GM23338 (cell line): ENCODE data around the gene FCN1. TPM values are rescaled to one million over a fixed set of nuclear protein-coding genes. Genes with fewer than 3 reads are reported as not detected.

Experiments
- ATAC-seq: fragments of 200-7000 bp; cut with Tn5 transposase; 3 replicates; pipeline ENCODE4 v1.9.1; 2020
- DNase-seq: peaks from one replicate; pipeline ENCODE4 v3.0.0-alpha.2; 2015; ENCODE audit warnings: low spot score
- H2AFZ ChIP-seq: fragments of 200-600 bp; sonication (generic); 2 replicates; pipeline ENCODE4 v1.8.0; 2016; ENCODE audit warnings: antibody characterized with exemption, mild to moderate bottlenecking, moderate library complexity
- H3F3A ChIP-seq: fragments of 200-600 bp; sonication (generic); replicated peaks from 2 replicates; pipeline ENCODE4 v1.8.0; 2017; ENCODE audit warnings: antibody characterized with exemption, mixed run types, low read depth
- H3K27ac ChIP-seq: fragments of 200-600 bp; sonication (generic); 2 replicates; pipeline ENCODE4 v1.6.1; 2016; ENCODE audit warnings: low read depth
- H3K27me3 ChIP-seq: fragments of 200-600 bp; sonication (generic); 2 replicates; pipeline ENCODE4 v1.8.0; 2016; ENCODE audit warnings: mild to moderate bottlenecking, mixed run types, moderate library complexity; ENCODE audit not compliant: insufficient read depth
- H3K36me3 ChIP-seq: fragments of 200-600 bp; sonication (generic); 2 replicates; pipeline ENCODE4 v1.8.0; 2016; ENCODE audit warnings: mild to moderate bottlenecking; ENCODE audit not compliant: insufficient read depth
- H3K4me1 ChIP-seq: fragments of 200-600 bp; sonication (generic); 2 replicates; pipeline ENCODE4 v1.8.0; 2016; ENCODE audit warnings: mild to moderate bottlenecking, moderate library complexity; ENCODE audit not compliant: insufficient read depth
- H3K4me2 ChIP-seq: fragments of 200-600 bp; sonication (generic); 2 replicates; pipeline ENCODE4 v1.7.1; 2017; ENCODE audit warnings: mixed run types
- H3K4me3 ChIP-seq: fragments of 200-600 bp; sonication (generic); 2 replicates; pipeline ENCODE4 v1.6.1; 2016; ENCODE audit warnings: mixed run types
- H3K79me2 ChIP-seq: fragments of 200-600 bp; sonication (generic); replicated peaks from 2 replicates; pipeline ENCODE4 v1.8.0; 2017; ENCODE audit warnings: mild to moderate bottlenecking; ENCODE audit not compliant: insufficient read depth
- H3K9me2 ChIP-seq: fragments of 200-600 bp; sonication (generic); 2 replicates; pipeline ENCODE4 v1.8.0; 2017; ENCODE audit not compliant: insufficient read depth
- H4K20me1 ChIP-seq: fragments of 200-600 bp; sonication (generic); replicated peaks from 2 replicates; pipeline ENCODE4 v1.8.0; 2017; ENCODE audit warnings: mild to moderate bottlenecking; ENCODE audit not compliant: insufficient read depth
- H3K27ac Mint-ChIP-seq: 2 replicates; pipeline ENCODE4 v1.8.0; 2020; ENCODE audit warnings: inconsistent platforms, mild to moderate bottlenecking, moderate library complexity, mixed read lengths
- H3K27me3 Mint-ChIP-seq: 3 replicates; pipeline ENCODE4 v1.8.0; 2022; ENCODE audit warnings: low read depth, mild to moderate bottlenecking, moderate library complexity, mixed read lengths, inconsistent platforms; ENCODE audit not compliant: insufficient read depth, poor library complexity
- H3K36me3 Mint-ChIP-seq: 3 replicates; pipeline ENCODE4 v1.8.0; 2021; ENCODE audit warnings: low read depth, mild to moderate bottlenecking, inconsistent platforms, moderate library complexity, mixed read lengths
- H3K4me1 Mint-ChIP-seq: 3 replicates; pipeline ENCODE4 v1.8.0; 2020; ENCODE audit warnings: mild to moderate bottlenecking, inconsistent platforms, mixed read lengths
- H3K4me3 Mint-ChIP-seq: 3 replicates; pipeline ENCODE4 v1.8.0; 2021; ENCODE audit warnings: moderate library complexity, mild to moderate bottlenecking, inconsistent platforms, mixed read lengths
- H3K9me3 Mint-ChIP-seq: 3 replicates; pipeline ENCODE4 v1.8.0; 2020; ENCODE audit warnings: moderate library complexity, mild to moderate bottlenecking, inconsistent platforms, mixed read lengths
- CREB1 ChIP-seq: fragments of 250-450 bp; sonication (Bioruptor Pico); IDR thresholded peaks from 2 replicates; pipeline ENCODE4 v1.5.0; 2020; ENCODE audit warnings: low read depth, mild to moderate bottlenecking, moderate library complexity
- ETS1 ChIP-seq: IDR thresholded peaks from 2 replicates; pipeline ENCODE4 v1.6.1; 2016; ENCODE audit warnings: antibody characterized with exemption
- EZH2 ChIP-seq: fragments of 200-600 bp; sonication (generic); IDR thresholded peaks from one replicate; pipeline ENCODE4 v1.8.0; 2017; ENCODE audit warnings: antibody characterized with exemption, mild to moderate bottlenecking, low read depth; ENCODE audit not compliant: unreplicated experiment
- EZH2phosphoT487 ChIP-seq: fragments of 200-600 bp; sonication (generic); IDR thresholded peaks from one replicate; pipeline ENCODE4 v1.8.1; 2018; ENCODE audit warnings: antibody characterized with exemption; ENCODE audit not compliant: unreplicated experiment
- JUNB ChIP-seq: IDR thresholded peaks from one replicate; pipeline ENCODE4 v1.6.1; 2016; ENCODE audit warnings: antibody characterized with exemption; ENCODE audit not compliant: unreplicated experiment
- NANOG ChIP-seq: IDR thresholded peaks from 2 replicates; pipeline ENCODE4 v1.6.1; 2016; ENCODE audit warnings: antibody characterized with exemption, borderline replicate concordance
- POLR2AphosphoS5 ChIP-seq: IDR thresholded peaks from 2 replicates; pipeline ENCODE4 v1.6.1; 2016; ENCODE audit warnings: antibody characterized with exemption, low read depth
- REST ChIP-seq: IDR thresholded peaks from one replicate; pipeline ENCODE4 v1.6.1; 2018; ENCODE audit warnings: antibody characterized with exemption; ENCODE audit not compliant: unreplicated experiment
- STAT1 ChIP-seq: IDR thresholded peaks from one replicate; pipeline ENCODE4 v1.6.1; 2016; ENCODE audit warnings: antibody characterized with exemption; ENCODE audit not compliant: unreplicated experiment
- ZNF114 ChIP-seq: fragments of 250-450 bp; sonication (Bioruptor Pico); IDR thresholded peaks from 2 replicates; pipeline ENCODE4 v1.5.0; 2020; ENCODE audit warnings: mild to moderate bottlenecking, moderate library complexity
- ZNF331 ChIP-seq: fragments of 250-450 bp; sonication (Bioruptor Pico); IDR thresholded peaks from 2 replicates; pipeline ENCODE4 v1.5.0; 2020; ENCODE audit warnings: low read depth, mild to moderate bottlenecking, moderate library complexity
- polyA plus RNA-seq: library from polyadenylated mRNA; unstranded; fragments of >200 nt; fragmentation: Nextera tagmentation; extraction: Ambion mirVana; gene quantifications from 2 replicates; pipeline ENCODE4 v1.2.1, GENCODE V29; 2016
- total RNA-seq: library from RNA; depleted of rRNA; stranded (reverse); fragments of >200 nt; shearing (Covaris generic); gene quantifications from 2 replicates; pipeline ENCODE4 v1.2.3, GENCODE V29; 2014

Gene FCN1
- total and polyA plus RNA-seq, 2 experiments from 2014 or later = not detected

GRCh38 chr9:134945509-134946275 lies 28.0 kb upstream of the FCN1 start:
- no peaks in the 10 kb centered on the region for H3F3A ChIP-seq
- H3K27me3 Mint-ChIP-seq = no peaks in the 10 kb centered on the region
- no peaks in the 10 kb centered on the region for H3K9me2 ChIP-seq
- no peak overlapping the region for H3K27ac Mint-ChIP-seq
- no peaks in the 10 kb centered on the region for H3K79me2 ChIP-seq
- DNase-seq = no peak
- H3K4me1 Mint-ChIP-seq = peaks cover 8% of the 10 kb centered on the region
- no peak overlapping the region for H3K27ac ChIP-seq
- H3K36me3 ChIP-seq = no peaks in the 10 kb centered on the region
- ATAC-seq = no peak
- no peaks in the 10 kb centered on the region; the same call in 2 of the 3 replicates for H3K36me3 Mint-ChIP-seq
- H2AFZ ChIP-seq = no peak overlapping the region
- no peak overlapping the region for H3K4me3 ChIP-seq
- H4K20me1 ChIP-seq = no peaks in the 10 kb centered on the region
- no peaks in the 10 kb centered on the region for H3K9me3 Mint-ChIP-seq
- H3K27me3 ChIP-seq = no peaks in the 10 kb centered on the region
- no peak overlapping the region for H3K4me3 Mint-ChIP-seq
- H3K4me1 ChIP-seq = no peaks in the 10 kb centered on the region
- no peak overlapping the region for H3K4me2 ChIP-seq
- TF ChIP-seq CREB1 (CRISPR knock-in tag) = no peak
- TF ChIP-seq STAT1 = no peak
- no peak for TF ChIP-seq EZH2phosphoT487
- no peak for TF ChIP-seq REST

- Histone ChIP-seq H3K4me3 (no peak overlapping the region), H2AFZ (peak overlapping the region; percentile 63; the same call in 1 of the 2 replicates), H3K4me1 (no peaks in the 10 kb centered on the region), H3K36me3 (no peaks in the 10 kb centered on the region), H3F3A (no peaks in the 10 kb centered on the region), H3K4me2 (no peak overlapping the region), H3K27me3 (no peaks in the 10 kb centered on the region), H3K9me2 (no peaks in the 10 kb centered on the region), H4K20me1 (no peaks in the 10 kb centered on the region), H3K27ac (no peak overlapping the region), H3K79me2 (no peaks in the 10 kb centered on the region)
- TF ChIP-seq ETS1 = no peak
- no peak for TF ChIP-seq JUNB
- no peak for TF ChIP-seq EZH2
- TF ChIP-seq CREB1 (CRISPR knock-in tag) = no peak
- TF ChIP-seq REST = no peak
- no peak for TF ChIP-seq NANOG
- no peak for TF ChIP-seq ZNF331
- no peak for TF ChIP-seq ZNF114
- no peak for TF ChIP-seq EZH2phosphoT487
- no peak for TF ChIP-seq POLR2AphosphoS5
- no peaks in the 10 kb centered on the region for H3K9me3 Mint-ChIP-seq
- H3K27me3 Mint-ChIP-seq = peaks cover 3% of the 10 kb centered on the region
- DNase-seq (no peak), ATAC-seq (peak; percentile 30)
- no peaks in the 10 kb centered on the region; the same call in 2 of the 3 replicates for H3K36me3 Mint-ChIP-seq
- no peak overlapping the region for H3K27ac Mint-ChIP-seq
- peaks cover 8% of the 10 kb centered on the region for H3K4me1 Mint-ChIP-seq
- H3K4me3 Mint-ChIP-seq = no peak overlapping the region
Measured at GRCh38 chr9:134944916-134945315, 27.2 kb upstream of the FCN1 start.
